Activated CD4-positive, CD25-positive, alpha-beta regulatory T cell treated with anti-CD3 and anti-CD28 coated beads, Interleukin-2, amount 50 U/mL, for 16 hours (primary cell): ENCODE measurements around the gene CDS2.
A peak's percentile ranks its signal among the peaks of the same experiment; 100 is the strongest.

Experiments used
- DNase-seq: peaks from one replicate; pipeline ENCODE4 v3.0.0-alpha.2; 2020; ENCODE audit warnings: low read depth, low spot score

Gene CDS2

DNA sequence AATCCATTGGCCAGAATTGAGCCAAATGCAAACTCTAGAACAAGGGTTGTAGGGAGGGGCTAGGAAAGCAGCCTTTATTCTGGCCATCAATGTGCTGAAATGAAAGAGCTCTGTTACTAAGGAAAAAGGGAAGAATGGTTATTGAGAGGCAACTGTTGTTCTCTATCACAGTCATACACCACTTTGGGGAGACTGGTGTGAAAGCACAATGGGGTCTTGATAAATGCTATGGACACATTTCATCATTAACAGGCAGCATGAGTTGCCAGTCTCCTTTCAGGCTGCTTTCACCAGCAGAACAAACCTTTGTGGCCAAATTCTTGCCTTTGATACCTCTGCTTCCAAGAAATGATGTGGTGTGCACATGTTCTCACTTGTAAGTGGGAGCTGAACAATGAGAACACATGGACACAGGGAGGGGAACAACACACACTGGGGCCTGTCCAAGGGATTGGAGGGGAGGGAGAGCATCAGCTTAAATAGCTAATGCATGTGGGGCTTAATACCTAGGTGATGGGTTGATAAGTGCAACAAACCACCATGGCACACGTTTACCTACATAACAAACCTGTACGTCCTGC lies 86.2 kb downstream of the CDS2 start:
- DNase-seq, result no peak

- no peak for DNase-seq
Measured at GRCh38 chr20:5214826-5215225, 88.0 kb downstream of the CDS2 start.

- DNase-seq, result no peak
Measured at GRCh38 chr20:5215672-5216304, 89.0 kb downstream of the CDS2 start.

GRCh38 chr20:5216663-5217062 lies 89.9 kb downstream of the CDS2 start:
- DNase-seq, result no peak

GRCh38 chr20:5217616-5218015 lies 90.8 kb downstream of the CDS2 start:
- no peak for DNase-seq

GRCh38 chr20:5220321-5221060 lies 93.7 kb downstream of the CDS2 start:
- DNase-seq, result no peak

DNA sequence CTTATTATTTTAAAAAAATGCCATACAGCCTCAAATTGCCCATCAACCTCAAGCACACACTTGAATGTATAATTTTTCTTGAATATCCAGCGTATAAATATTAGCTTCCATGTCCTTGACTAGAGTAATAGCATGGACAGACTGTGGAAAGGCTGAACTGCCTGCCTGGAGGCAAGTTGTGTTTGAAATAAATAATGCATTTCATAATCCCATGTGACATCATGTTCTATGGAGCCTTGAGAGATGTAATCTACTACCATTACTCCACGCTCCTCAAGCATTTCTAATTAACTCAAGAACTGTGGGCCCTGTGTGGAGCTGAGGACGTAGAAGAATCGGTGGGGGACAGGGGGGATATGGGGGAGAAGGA lies 94.2 kb downstream of the CDS2 start:
- no peak for DNase-seq

- peak; percentile 24 for DNase-seq
Measured at GRCh38 chr20:5222919-5223634, 96.3 kb downstream of the CDS2 start.

DNA sequence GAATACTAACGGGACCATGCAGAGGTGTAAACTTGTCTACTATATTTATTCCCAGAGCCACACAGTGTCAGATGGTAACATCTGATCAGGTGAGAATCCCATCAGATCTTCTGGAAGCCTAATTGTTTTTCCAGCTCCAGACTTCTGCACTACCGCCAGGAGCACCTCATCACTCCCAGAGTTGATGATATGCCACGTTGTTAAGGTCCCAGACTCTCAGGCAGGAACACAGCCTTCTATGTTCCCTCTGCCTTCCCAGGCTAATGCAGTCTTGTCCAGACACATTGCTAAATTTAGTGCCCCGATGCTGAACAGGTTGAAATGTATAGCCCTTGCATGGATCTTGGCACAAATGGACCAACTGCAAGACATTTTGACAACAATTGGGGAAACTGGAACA lies 103.7 kb downstream of the CDS2 start:
- no peak for DNase-seq

GRCh38 chr20:5234158-5234557 lies 107.3 kb downstream of the CDS2 start:
- DNase-seq, result no peak

DNA sequence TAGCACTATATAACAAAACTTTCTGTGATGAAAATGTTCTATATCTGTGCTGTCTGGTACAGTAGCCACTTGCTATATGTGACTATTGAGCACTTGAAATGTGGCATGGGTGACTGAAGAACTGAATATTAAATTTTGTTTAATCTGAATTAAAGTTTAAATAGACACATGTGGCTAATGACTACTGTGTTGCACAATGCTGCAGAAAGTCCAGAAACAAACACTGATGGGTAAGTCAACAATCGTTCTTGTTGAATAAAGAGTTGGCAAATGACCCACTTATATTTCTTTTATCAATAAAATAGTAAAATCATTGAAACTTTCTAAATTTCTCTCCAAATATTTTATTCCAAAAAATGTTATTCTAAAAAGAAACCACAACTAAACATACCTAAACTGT lies 108.2 kb downstream of the CDS2 start:
- DNase-seq, result no peak
